Activated CD8-positive, alpha-beta T cell treated with anti-CD3 and anti-CD28 coated beads for 36 hours (primary cell): ENCODE results near the gene TEF. TPM values are rescaled to one million over a fixed set of nuclear protein-coding genes. Genes with fewer than 3 reads are reported as not detected.

Source experiments
- ATAC-seq: fragments of 200-7000 bp; cut with Tn5 transposase; one replicate; pipeline ENCODE4 v1.10.0; 2021; ENCODE audit warnings: mild to moderate bottlenecking, moderate library complexity
- CTCF ChIA-PET: fragments of 350-600 bp; sonication (Branson Sonifier 250); formaldehyde crosslinking; loops from one replicate; lab custom pipeline; 2021; ENCODE audit warnings: antibody characterized with exemption; lab: Charles Lee
- POLR2A ChIA-PET: fragments of 350-600 bp; sonication (Branson Sonifier 250); formaldehyde crosslinking; loops from one replicate; lab custom pipeline; 2021; ENCODE audit warnings: antibody characterized with exemption; lab: Charles Lee
- DNase-seq: peaks from one replicate; pipeline ENCODE4 v3.0.0-alpha.2; 2020
- H3K27ac Mint-ChIP-seq: one replicate; pipeline ENCODE4 v1.8.0; 2021; ENCODE audit warnings: mild to moderate bottlenecking, mixed read lengths
- H3K27me3 Mint-ChIP-seq: one replicate; pipeline ENCODE4 v1.8.0; 2021; ENCODE audit warnings: mixed read lengths
- H3K36me3 Mint-ChIP-seq: one replicate; pipeline ENCODE4 v1.8.0; 2021; ENCODE audit warnings: low read depth, mixed read lengths
- H3K4me1 Mint-ChIP-seq: one replicate; pipeline ENCODE4 v1.8.0; 2021; ENCODE audit warnings: low read depth, mixed read lengths
- H3K4me3 Mint-ChIP-seq: one replicate; pipeline ENCODE4 v1.8.0; 2021; ENCODE audit warnings: mild to moderate bottlenecking, moderate library complexity, mixed read lengths
- H3K9me3 Mint-ChIP-seq: one replicate; pipeline ENCODE4 v1.8.0; 2021; ENCODE audit warnings: mixed read lengths
- intact Hi-C: fragments of 100-400 bp; cut with micrococcal nuclease; formaldehyde crosslinking; loops from one replicate; pipeline ENCODE4 v1.10.0; 2022
- total RNA-seq, 2 experiments: library from RNA; stranded (reverse); gene quantifications; one replicate each; pipeline ENCODE4 v1.2.3, GENCODE V29; 2021
- TF ChIP-seq, protein P1 (sequence below): fragments of 200-600 bp; IDR thresholded peaks from one replicate; pipeline ENCODE4 v1.8.0; 2022; ENCODE audit warnings: antibody characterized with exemption, mild to moderate bottlenecking

TEF gene
- total RNA-seq, 2 experiments from 2014 or later: 1.4 to 2.0 TPM

- intact Hi-C loops: no loop called here
- CTCF ChIA-PET: interaction anchor here (2.4 kb wide), 1 partner anchor 14 kb away, joined by 12 read pairs; no protein-coding TSS in a partner anchor
- peak overlapping the region; percentile 69 for H3K27ac Mint-ChIP-seq
- H3K4me1 Mint-ChIP-seq: peaks cover 11% of the 10 kb centered on the region
- POLR2A ChIA-PET: interaction anchor here (0.6 to 1.6 kb wide), 3 partner anchors 29 to 79 kb away, joined by 3 to 7 read pairs (median 3); partner anchors contain the start of genes ACO2, PHF5A and TOB2
- H3K36me3 Mint-ChIP-seq: peaks cover 19% of the 10 kb centered on the region
- DNase-seq (no peak), ATAC-seq (no peak)
- H3K9me3 Mint-ChIP-seq: no peaks in the 10 kb centered on the region
- no peak overlapping the region for H3K4me3 Mint-ChIP-seq
- H3K27me3 Mint-ChIP-seq: no peaks in the 10 kb centered on the region
- TF ChIP-seq, protein P1, sequence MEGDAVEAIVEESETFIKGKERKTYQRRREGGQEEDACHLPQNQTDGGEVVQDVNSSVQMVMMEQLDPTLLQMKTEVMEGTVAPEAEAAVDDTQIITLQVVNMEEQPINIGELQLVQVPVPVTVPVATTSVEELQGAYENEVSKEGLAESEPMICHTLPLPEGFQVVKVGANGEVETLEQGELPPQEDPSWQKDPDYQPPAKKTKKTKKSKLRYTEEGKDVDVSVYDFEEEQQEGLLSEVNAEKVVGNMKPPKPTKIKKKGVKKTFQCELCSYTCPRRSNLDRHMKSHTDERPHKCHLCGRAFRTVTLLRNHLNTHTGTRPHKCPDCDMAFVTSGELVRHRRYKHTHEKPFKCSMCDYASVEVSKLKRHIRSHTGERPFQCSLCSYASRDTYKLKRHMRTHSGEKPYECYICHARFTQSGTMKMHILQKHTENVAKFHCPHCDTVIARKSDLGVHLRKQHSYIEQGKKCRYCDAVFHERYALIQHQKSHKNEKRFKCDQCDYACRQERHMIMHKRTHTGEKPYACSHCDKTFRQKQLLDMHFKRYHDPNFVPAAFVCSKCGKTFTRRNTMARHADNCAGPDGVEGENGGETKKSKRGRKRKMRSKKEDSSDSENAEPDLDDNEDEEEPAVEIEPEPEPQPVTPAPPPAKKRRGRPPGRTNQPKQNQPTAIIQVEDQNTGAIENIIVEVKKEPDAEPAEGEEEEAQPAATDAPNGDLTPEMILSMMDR: no peak
These were observed 36.1 kb downstream of the TEF start for GRCh38 chr22:41417622-41418390.

GRCh38 chr22:41418717-41419116 lies 37.0 kb downstream of the TEF start:
- H3K27ac Mint-ChIP-seq: peak overlapping the region; percentile 69
- ChIA-PET CTCF (interaction anchor here (1.4 to 2.4 kb wide), 2 partner anchors 15 kb away, joined by 3 to 12 read pairs; no protein-coding TSS in a partner anchor), POLR2A (interaction anchor here (1.6 kb wide), 1 partner anchor 28 kb away, joined by 7 read pairs; the partner anchor contains the start of gene TOB2)
- H3K9me3 Mint-ChIP-seq: no peaks in the 10 kb centered on the region
- H3K4me3 Mint-ChIP-seq: no peak overlapping the region
- ATAC-seq (no peak), DNase-seq (no peak)
- TF ChIP-seq, protein P1: no peak
- intact Hi-C loops: no loop called here
- peaks cover 19% of the 10 kb centered on the region for H3K36me3 Mint-ChIP-seq
- peaks cover 11% of the 10 kb centered on the region for H3K4me1 Mint-ChIP-seq
- H3K27me3 Mint-ChIP-seq: no peaks in the 10 kb centered on the region

- ChIA-PET POLR2A (interaction anchor here (1.1 to 1.3 kb wide), 3 partner anchors 11 to 116 kb away, joined by 3 to 5 read pairs (median 3); partner anchors contain the start of gene PHF5A), CTCF (interaction anchor here (2.1 kb wide), 1 partner anchor 22 kb away, joined by 7 read pairs; no protein-coding TSS in a partner anchor)
- intact Hi-C loops: no loop called here
- peak; percentile 86 for ATAC-seq
- peak; percentile 77 for DNase-seq
- peaks cover 20% of the 10 kb centered on the region for H3K36me3 Mint-ChIP-seq
- peaks cover 13% of the 10 kb centered on the region for H3K4me1 Mint-ChIP-seq
- no peaks in the 10 kb centered on the region for H3K27me3 Mint-ChIP-seq
- TF ChIP-seq, protein P1: no peak
- H3K9me3 Mint-ChIP-seq: no peaks in the 10 kb centered on the region
- peak overlapping the region; percentile 69 for H3K27ac Mint-ChIP-seq
- H3K4me3 Mint-ChIP-seq: no peak overlapping the region
These were observed 44.1 kb downstream of the TEF start for GRCh38 chr22:41425660-41426365.

DNA sequence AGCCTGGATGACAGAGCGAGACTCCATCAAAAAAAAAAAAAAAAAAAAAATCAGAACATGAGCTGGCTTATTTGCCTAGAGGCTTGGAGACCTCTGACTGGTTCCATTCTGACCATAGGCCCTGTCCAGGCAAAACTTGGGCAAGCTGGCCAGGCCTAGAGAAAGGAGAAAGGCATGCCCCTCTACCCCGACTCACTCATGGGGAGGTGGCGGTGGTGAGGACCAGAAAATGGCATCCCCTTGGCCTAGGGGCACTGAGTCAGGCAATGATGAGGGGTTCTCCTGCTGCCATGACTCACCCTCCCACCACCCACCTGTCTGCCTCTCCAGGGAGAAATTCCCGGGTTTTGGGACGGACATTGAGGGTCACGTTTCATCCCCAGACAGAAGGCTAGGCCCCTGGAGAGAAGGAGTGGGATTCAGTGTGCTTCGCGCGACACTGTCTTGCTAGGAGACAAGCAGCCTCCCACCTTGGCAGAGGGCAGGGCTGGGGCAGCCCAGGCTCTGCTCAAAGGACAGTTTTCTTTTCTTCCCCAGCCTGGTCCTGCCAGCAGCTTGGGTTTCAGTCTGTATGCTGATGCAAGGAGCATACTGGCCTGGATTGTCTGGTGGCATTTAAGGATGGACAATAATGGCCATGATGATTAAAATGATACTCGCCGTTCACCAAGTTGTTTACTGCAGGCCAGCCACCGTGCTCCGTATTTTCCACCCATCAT lies 47.6 kb downstream of the TEF start:
- DNase-seq (no peak), ATAC-seq (no peak)
- Mint-ChIP-seq H3K36me3 (peaks cover 22% of the 10 kb centered on the region), H3K4me1 (peaks cover 15% of the 10 kb centered on the region), H3K4me3 (no peak overlapping the region), H3K9me3 (no peaks in the 10 kb centered on the region), H3K27me3 (no peaks in the 10 kb centered on the region), H3K27ac (no peak overlapping the region)
- ChIA-PET CTCF (interaction anchor here (1.9 kb wide), 1 partner anchor 26 kb away, joined by 7 read pairs; no protein-coding TSS in a partner anchor), POLR2A (interaction anchor here (0.6 kb wide), 1 partner anchor 72 kb away, joined by 4 read pairs; no protein-coding TSS in a partner anchor)
- intact Hi-C loops: no loop called here
- TF ChIP-seq, protein P1: no peak
